Activated CD8-positive, alpha-beta memory T cell treated with anti-CD3 and anti-CD28 coated beads, Interleukin-2, amount 50 U/mL, for 1 hour (primary cell): Measurements from ENCODE around the gene ARAP3.

Experiments
- DNase-seq: peaks from one replicate; pipeline ENCODE4 v3.0.0-alpha.2; 2020; ENCODE audit errors: extremely low read depth

ARAP3 gene

GRCh38 chr5:141668601-141669265 is 13.3 kb downstream of the ARAP3 start:
- DNase-seq = no peak

DNA sequence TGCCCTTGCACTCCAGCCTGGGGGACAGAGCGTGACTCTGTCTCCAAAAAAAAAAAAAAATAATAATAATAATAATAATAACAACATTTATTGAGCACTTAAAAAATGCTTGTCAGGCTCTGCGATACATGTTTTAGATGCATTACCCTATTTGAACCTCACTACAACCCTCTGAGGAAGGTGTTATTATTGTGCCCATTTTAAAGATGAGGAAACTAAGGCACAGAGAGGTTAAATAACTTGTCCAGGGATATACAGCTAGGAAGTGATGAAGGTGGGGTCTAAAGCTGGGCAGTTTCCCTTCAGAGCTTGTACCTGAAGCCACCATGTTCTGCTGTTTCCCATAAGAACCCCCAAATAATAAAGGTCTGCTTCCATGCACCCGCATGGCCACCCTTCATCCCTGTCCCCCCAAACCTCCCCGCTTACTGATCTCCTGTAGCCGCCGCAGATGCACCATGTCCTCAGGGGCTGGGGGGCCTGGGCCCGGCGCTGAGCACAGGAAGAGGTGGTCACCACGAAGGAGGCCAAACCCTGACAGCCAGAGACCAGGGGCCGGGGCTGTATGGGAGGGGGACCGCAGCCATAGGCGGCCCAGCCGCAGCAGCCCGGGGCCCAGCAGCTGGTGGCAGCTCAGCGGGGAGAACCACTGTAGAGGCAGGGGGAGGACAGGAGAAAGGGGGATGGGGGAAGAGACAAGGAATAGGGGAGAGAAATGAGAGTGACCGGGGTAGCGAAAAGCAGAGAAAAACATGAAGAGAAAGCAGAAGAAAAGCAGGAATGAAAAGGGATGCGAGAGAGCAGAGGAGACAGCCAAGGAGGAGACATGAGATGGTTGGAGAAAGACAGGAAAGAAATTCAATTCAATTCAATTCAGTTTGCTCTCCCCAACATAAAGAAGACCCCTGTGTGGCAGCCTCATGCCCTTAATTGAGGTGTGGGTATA is 15.8 kb downstream of the ARAP3 start:
- no peak for DNase-seq

GRCh38 chr5:141664733-141665461 is 17.1 kb downstream of the ARAP3 start:
- peak; percentile 26 for DNase-seq

GRCh38 chr5:141663506-141663905 is 18.5 kb downstream of the ARAP3 start:
- DNase-seq = no peak

GRCh38 chr5:141662028-141662427 is 20.0 kb downstream of the ARAP3 start:
- no peak for DNase-seq

DNA sequence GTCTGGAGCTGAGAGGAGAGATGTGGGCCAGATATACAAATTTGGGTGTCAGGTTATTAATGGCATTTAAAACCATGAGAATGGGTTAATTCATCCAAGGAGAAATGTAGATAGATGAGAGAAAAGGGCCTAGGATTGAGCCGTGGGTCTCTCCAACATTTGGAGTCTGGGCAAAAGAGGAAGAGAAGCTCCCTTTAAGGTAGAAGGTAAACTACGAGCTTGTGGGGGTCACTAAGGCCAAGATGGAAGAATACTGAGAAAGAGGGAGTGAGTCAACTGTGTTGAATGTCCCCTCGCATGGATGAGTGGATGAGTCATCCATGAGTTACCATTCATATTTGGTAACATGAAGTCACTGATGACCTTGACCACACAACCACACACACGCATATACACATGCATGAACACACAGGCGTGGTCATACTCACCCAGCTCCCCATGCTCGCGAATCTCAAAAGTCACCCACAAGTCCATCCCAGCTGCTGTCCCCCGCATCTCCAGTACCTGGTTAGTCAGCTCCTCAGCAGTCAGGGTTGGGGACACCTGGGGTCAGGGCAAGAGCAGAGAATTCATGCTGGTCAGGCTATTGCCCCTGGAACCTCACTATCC is 24.0 kb downstream of the ARAP3 start:
- no peak for DNase-seq

GRCh38 chr5:141657404-141657803 is 24.6 kb downstream of the ARAP3 start:
- no peak for DNase-seq

GRCh38 chr5:141656396-141656795 is 25.6 kb downstream of the ARAP3 start:
- no peak for DNase-seq

DNA sequence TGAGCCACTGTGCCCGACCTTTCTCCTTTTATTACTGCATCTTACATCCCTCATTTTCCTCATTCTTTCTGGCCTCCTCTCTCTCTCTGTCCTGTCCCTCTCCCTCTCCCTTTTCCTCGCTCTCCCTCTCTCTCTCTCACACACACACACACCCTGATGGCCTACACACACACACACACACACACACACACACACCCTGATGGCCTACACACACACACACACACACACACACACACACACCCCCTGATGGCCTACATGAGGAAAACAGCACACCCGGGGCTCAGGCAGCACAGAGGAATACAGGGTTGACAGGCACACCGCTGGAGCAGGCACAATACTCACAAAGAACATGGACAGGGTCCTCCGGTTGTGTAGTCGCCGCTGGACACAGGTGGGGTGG is 27.0 kb downstream of the ARAP3 start:
- DNase-seq = no peak

DNA sequence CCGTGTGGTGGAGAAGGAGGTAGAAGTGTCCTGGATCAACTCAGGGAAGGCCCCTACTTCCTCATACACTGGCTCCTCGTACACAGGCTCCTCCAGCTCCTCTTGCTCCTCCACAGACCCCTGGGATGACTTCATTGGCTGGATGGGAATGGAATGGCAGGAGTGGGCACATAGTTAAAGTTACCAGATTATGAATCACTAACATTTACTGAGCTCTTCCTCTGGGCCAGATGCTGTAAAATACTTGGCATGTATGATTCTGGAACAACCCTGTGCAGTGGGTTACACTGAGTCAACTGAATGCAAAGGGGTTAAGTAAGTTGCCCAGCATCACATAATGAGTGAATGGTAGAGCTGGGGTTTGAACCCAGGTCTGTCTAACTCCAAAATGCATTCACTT is 27.7 kb downstream of the ARAP3 start:
- no peak for DNase-seq

GRCh38 chr5:141651728-141652105 is 30.3 kb downstream of the ARAP3 start:
- DNase-seq = no peak

DNA sequence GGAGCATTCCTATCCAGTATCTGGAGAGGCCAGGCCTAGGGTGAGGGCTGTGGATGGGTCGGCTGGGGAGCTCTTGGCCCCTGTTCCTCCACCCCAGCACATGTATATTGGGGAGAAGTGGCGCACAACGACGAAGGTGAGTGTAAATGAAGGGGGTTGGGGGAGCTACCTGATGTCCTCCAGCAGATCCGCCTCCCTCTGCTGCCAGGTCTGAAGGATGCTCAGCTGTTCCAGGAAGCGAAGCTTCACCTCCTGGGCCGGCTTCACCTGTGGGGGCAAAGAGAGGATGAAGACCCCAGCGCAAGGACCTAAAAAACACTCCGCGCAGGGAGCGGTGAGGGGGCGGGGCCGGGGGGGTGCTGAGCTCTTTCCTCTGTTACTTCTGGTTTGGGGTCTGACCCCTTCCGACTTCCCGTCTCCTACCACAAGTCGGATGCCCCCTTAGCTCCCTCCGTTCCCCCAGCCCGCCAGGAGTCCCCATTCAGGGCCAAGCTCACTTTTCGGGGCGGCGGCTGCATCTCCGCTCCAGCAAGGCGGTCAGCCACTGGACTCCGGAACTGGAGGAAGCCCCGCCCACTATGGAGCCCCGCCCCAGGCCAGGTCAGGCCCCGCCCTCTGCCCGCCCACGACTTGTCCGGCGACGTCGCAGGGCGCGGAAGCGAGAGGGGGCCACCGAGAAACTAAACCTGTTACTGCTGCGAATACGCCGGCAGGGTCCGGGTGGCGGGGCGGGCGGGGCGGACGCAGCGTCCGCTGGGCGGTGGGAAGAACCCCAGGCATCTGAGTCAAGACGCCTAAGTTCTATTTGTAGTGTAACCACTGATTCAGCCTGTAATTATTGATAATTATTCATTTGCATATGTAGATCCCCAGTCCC is 30.9 kb downstream of the ARAP3 start, which contains the start of gene FCHSD1:
FCHSD1 (minus strand) TSS at position 568 of the 877 bp plus-strand sequence; CDS start at position 518, 50 bp downstream.
- DNase-seq = no peak

GRCh38 chr5:141649972-141650371 is 32.1 kb downstream of the ARAP3 start:
- DNase-seq = no peak

- no peak for DNase-seq
Observed at GRCh38 chr5:141649056-141649688, 32.9 kb downstream of the ARAP3 start.

DNA sequence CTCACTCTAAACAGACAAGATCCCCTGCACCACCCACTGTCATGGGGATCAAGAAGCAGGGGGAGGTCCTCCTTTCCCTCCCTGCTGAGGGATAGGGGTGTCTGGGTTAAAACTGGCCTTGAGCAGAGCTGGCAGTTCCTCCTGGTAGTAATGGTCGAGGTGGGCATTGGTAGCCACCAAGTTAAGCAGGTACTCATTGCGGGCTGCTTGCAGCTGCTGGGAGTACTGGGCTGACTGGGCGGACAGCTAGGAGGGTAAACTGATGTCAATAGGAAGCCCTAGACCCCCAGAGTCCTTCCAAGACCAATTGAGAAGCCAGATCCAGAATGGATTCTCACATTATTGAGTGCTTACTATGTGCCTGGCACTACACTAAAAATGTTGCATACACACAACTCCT is 34.2 kb downstream of the ARAP3 start:
- DNase-seq = no peak

- no peak for DNase-seq
Observed at GRCh38 chr5:141647242-141647641, 34.8 kb downstream of the ARAP3 start.

GRCh38 chr5:141646026-141646425 is 36.0 kb downstream of the ARAP3 start:
- no peak for DNase-seq

DNA sequence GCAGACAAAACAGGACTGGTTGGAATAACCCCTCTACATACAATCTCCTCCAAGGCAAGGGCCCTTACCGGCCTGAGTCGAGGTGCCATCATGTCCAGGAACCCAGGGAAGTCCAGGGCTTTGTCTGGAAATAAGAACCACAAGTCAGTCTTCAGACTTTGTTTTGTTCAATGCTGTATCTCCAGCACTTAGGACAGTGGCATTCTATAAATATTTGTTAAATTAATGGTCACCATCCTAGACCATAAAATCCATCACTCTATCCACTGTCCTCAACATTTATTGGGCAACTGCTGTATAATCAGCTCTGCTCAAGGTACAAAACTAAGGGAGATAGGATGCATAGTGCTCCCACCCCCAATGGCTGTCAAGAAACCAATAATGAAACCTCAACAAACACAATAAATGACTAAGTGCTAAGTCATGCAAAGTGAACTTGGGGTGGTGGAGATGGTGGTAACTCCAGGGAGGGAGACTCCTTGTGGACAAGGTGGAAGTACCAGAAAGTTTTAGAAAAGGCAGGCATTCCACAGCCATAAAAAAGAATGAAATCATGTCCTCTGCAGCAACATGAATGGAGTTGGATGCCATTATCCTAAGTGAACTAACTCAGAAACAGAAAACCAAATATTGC is 40.3 kb downstream of the ARAP3 start:
- DNase-seq = no peak

DNA sequence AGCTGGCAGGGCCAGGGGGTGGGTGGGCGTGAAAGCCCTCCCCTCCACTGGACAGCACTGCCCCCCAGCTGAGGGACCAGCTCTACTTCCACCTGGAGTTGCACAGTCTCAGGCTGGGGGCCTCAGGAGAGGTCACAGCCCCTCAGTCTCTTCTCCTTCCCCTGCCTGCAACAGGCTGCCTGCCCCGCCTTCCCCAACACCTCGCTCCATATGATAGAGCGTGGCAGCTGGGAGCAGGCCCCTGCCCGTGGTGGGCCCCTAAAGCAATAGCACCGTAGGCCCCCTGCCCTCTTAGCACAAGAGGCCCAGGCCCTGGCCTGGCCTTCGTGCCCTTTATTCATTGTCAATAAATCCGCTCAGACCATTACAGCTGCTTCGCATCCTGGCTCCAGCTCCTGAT is 41.3 kb downstream of the ARAP3 start:
- DNase-seq = no peak

DNA sequence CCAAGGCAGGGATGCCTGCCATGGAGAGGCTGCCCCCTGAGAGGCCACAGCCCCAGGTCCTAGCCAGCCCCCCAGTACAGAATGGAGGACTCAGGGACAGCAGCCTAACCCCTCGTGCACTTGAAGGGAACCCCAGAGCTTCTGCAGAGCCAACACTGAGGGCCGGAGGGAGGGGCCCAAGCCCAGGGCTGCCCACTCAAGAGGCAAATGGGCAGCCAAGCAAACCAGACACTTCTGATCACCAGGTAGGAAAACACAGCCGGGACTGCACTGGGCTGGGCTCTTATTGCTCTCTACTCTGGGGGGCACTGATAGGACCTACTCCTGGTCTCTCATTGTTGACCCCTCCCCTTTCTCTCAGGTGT is 42.0 kb downstream of the ARAP3 start:
- no peak for DNase-seq
